Transverse colon (tissue), 4 donors: Measurements from ENCODE around the gene NPC1. TPM values are rescaled to one million over a fixed set of nuclear protein-coding genes. Genes with fewer than 3 reads are reported as not detected.
A peak's percentile ranks its signal among the peaks of the same experiment; 100 is the strongest.

ENCODE experiments used
- DNase-seq: peaks from one replicate; pipeline ENCODE4 v3.0.0-alpha.2; 2019
- H3K27ac ChIP-seq, 4 donors: fragments of 200-600 bp; sonication (generic); 2 replicates each; pipeline ENCODE4 v1.5.1; 2016 to 2018; ENCODE audit warnings: inconsistent platforms in 4 of 4
- H3K27me3 ChIP-seq: fragments of 200-600 bp; sonication (generic); 2 replicates; pipeline ENCODE4 v1.5.1; 2017; ENCODE audit warnings: inconsistent platforms
- H3K36me3 ChIP-seq, 4 donors: fragments of 200-600 bp; sonication (generic); 2 replicates each; pipeline ENCODE4 v1.5.1; 2017 to 2019; ENCODE audit warnings: inconsistent platforms in 4 of 4
- H3K4me1 ChIP-seq, 4 donors: fragments of 200-600 bp; sonication (generic); 2 replicates each; pipeline ENCODE4 v1.5.1; 2017 to 2020; ENCODE audit warnings: inconsistent platforms in 4 of 4
- H3K4me3 ChIP-seq, 4 donors: fragments of 200-600 bp; sonication (generic); 1 replicate in 1 of 4; 2 replicates in 3 of 4; pipeline versions ENCODE4 v1.5.1 to v1.6.1; 2017 to 2019; ENCODE audit warnings: inconsistent platforms in 4 of 4
- H3K9me3 ChIP-seq, 2 donors: fragments of 200-600 bp; sonication (generic); 2 replicates each; pipeline ENCODE4 v1.5.1; 2017 to 2019; ENCODE audit warnings: inconsistent platforms in 2 of 2
- EP300 ChIP-seq: sonication (generic); formaldehyde crosslinking; IDR thresholded peaks from one replicate; pipeline ENCODE4 v1.6.1; 2017; ENCODE audit warnings: antibody characterized with exemption, low read depth
- POLR2A ChIP-seq: fragments of 450-650 bp; IDR thresholded peaks from one replicate; pipeline ENCODE4 v1.6.1; 2016; ENCODE audit warnings: antibody characterized with exemption, mild to moderate bottlenecking, moderate library complexity
- POLR2AphosphoS5 ChIP-seq, 3 donors: sonication (generic); formaldehyde crosslinking; IDR thresholded peaks; one replicate each; pipeline ENCODE4 v1.6.1; 2016; ENCODE audit warnings: antibody characterized with exemption in 3 of 3
- WGBS, 2 donors: methylation state at CpG; one replicate each; pipeline ENCODE4 v1.1.5; 2018; ENCODE audit warnings: low coverage in 1 of 2; 5-methylcytosine and 5-hydroxymethylcytosine counted together
- in situ Hi-C, 4 donors: fragments of 200-750 bp; cut with MboI; loops; one replicate each; pipeline versions ENCODE4 v1.15.0 to v1.15.1; 2017; ENCODE audit warnings: low sequenced_read_pairs in 3 of 4, low pct_ligation_motif_present in 1 of 4, low pct_unique_long_range_greater_than_20kb in 1 of 4
- intact Hi-C: fragments of 100-400 bp; cut with DNase I; formaldehyde crosslinking; loops from one replicate; pipeline ENCODE4 v1.15.1; 2023; ENCODE audit warnings: low total_unique reads
- total RNA-seq, 4 donors: library from RNA; depleted of rRNA; stranded (reverse); fragments of >200 nt; gene quantifications; one replicate each; pipeline ENCODE4 v1.1.0, GENCODE V29; 2016
- TF ChIP-seq, protein P1 (sequence below), 5 experiments: fragments of 200-600 bp in 3 of 5; fragments of 450-650 bp in 2 of 5; sonication (generic) in 3 of 5; IDR thresholded peaks; 1 replicate in 2 of 5; 2 replicates in 3 of 5; pipeline ENCODE4 v1.5.1; 2016 to 2017; ENCODE audit warnings: antibody characterized with exemption in 5 of 5, inconsistent platforms in 3 of 5, mild to moderate bottlenecking in 2 of 5, moderate library complexity in 1 of 5

NPC1 gene
- total RNA-seq, 4 donors from 2014 or later = 33.6 to 96.1 (median 49.7) TPM

DNA sequence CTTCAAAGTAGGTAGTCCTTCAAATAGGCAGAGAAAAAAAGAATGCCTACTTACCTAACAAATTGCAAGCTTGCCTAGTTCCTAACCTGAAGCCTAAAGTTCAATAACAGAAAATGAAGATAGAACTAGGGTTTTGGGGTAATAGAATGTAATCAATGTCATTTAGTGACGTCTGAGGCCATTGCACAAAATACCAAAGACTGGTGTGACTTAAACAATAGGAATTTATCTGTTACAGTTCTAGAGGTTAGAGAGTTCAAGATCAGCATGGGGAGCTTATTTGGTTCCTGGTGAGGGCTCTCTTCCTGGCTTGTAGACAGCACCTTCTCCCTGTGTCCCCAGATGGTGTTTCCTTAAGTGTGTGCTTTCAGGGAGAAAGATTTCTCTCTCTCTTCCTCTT lies 4.7 kb upstream of the NPC1 start:
- intact Hi-C loops = no loop called here
- Histone ChIP-seq H3K4me3 (no peak overlapping the region), H3K9me3 (no peaks in the 10 kb centered on the region), H3K27me3 (no peaks in the 10 kb centered on the region), H3K27ac (no peak overlapping the region), H3K36me3 (no peaks in the 10 kb centered on the region), H3K4me1 (peaks cover 0 to 9% (median 2%) of the 10 kb centered on the region in 4 donors)
- no peak for TF ChIP-seq EP300
- no peak for TF ChIP-seq POLR2A
- TF ChIP-seq, protein P1, sequence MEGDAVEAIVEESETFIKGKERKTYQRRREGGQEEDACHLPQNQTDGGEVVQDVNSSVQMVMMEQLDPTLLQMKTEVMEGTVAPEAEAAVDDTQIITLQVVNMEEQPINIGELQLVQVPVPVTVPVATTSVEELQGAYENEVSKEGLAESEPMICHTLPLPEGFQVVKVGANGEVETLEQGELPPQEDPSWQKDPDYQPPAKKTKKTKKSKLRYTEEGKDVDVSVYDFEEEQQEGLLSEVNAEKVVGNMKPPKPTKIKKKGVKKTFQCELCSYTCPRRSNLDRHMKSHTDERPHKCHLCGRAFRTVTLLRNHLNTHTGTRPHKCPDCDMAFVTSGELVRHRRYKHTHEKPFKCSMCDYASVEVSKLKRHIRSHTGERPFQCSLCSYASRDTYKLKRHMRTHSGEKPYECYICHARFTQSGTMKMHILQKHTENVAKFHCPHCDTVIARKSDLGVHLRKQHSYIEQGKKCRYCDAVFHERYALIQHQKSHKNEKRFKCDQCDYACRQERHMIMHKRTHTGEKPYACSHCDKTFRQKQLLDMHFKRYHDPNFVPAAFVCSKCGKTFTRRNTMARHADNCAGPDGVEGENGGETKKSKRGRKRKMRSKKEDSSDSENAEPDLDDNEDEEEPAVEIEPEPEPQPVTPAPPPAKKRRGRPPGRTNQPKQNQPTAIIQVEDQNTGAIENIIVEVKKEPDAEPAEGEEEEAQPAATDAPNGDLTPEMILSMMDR (IDR thresholded peaks at IDR 0.05) = no peak
- TF ChIP-seq POLR2AphosphoS5 (IDR thresholded peaks at IDR 0.05) = no peak
- WGBS, 2 donors = 65 to 67% methylated on average over 1 of the region's 1 CpG
- DNase-seq = no peak
- in situ Hi-C loops = no loop called here

DNA sequence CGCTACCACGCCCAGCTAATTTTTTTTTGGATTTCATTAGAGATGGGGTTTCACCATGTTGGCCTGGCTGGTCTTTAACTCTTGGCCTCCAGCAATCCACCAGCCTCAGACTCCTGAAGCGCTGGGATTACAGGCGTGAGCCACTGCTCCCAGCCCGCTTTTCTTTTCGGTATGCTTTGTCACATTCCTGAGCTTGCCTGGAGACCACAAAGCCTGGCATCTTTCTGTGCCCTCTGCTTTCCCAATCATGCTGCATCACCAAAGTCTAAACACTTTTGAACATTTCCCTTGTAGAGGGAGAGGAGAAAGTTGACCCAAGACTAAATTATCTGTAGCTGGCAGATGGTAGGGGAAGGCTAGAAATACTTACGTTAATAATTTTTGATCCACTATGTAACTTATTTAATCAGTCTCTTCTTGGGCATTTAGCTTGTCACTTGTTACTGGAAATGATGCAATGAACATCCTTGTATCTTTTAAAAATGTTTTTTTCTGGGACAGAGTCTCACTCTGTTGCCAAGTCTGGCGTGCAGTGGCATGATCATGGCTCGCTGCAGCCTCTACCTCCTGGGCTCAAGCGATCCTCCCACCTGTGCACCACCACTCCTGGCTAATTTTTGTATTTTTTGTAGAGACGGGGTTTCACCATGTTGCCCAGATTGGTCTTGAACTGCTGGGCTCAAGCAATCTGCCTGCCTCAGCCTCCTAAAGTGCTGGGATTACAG lies 2.7 kb upstream of the NPC1 start:
- H3K4me1 ChIP-seq = peaks cover 0 to 22% (median 13%) of the 10 kb centered on the region in 4 donors
- 82 to 85% methylated on average over 8 to 11 of the region's 11 CpGs for WGBS, 2 donors
- DNase-seq = no peak
- H3K27me3 ChIP-seq = no peaks in the 10 kb centered on the region
- no peak overlapping the region for H3K27ac ChIP-seq
- H3K9me3 ChIP-seq = no peaks in the 10 kb centered on the region
- no peaks in the 10 kb centered on the region for H3K36me3 ChIP-seq
- in situ Hi-C loops = loop anchor here in 1 of 4 donors (10.0 kb wide), 1 partner anchor 64 kb away; no protein-coding TSS in a partner anchor
- intact Hi-C loops = loop anchor here (5.0 kb wide), 2 partner anchors 72 to 87 kb away; partner anchors contain the start of gene RMC1
- TF ChIP-seq EP300 (no peak), POLR2AphosphoS5 (IDR thresholded peaks at IDR 0.05) (no peak), POLR2A (no peak)
- TF ChIP-seq, protein P1 (IDR thresholded peaks at IDR 0.05) = no peak
- no peak overlapping the region for H3K4me3 ChIP-seq

DNA sequence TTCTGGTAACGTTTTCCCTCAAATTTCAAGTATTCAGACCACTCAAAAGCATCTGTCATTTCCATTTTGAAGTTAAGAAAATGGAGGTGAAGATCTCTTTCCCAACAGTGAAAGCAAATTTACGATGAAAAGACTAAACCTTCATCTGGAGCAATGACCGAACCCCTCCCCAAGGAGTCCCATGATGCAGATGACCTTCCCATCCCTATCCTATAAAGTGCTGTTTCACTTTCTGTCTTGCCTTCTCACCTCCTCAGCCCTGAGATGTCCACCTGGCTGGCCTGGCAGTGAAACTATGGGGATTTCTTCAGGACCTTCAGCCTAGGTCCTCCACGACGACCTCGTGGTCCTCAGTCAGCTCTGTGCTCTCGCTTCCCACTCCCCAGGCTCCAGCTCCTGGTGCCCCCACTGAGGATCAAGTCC lies 925 bp upstream of the NPC1 start:
- Histone ChIP-seq H3K4me3 (peak overlapping the region in 3 of 4 donors; percentile 68 to 87 (median 84)), H3K9me3 (no peaks in the 10 kb centered on the region), H3K27ac (peak overlapping the region; percentile 97 to 100 (median 98)), H3K4me1 (peaks cover 0 to 33% (median 15%) of the 10 kb centered on the region in 4 donors), H3K36me3 (no peaks in the 10 kb centered on the region), H3K27me3 (no peaks in the 10 kb centered on the region)
- in situ Hi-C loops = loop anchor here in 1 of 4 donors (10.0 kb wide), 1 partner anchor 62 kb away; no protein-coding TSS in a partner anchor
- DNase-seq = no peak
- intact Hi-C loops = loop anchor here (5.0 kb wide), 2 partner anchors 70 to 85 kb away; partner anchors contain the start of gene RMC1
- WGBS, 2 donors = 5 to 32% methylated on average over 3 to 7 of the region's 7 CpGs
- TF ChIP-seq POLR2A = no peak
- TF ChIP-seq, protein P1 (IDR thresholded peaks at IDR 0.05) = peak in 3 of 5 experiments; percentile 3 to 42 (median 18)

DNA sequence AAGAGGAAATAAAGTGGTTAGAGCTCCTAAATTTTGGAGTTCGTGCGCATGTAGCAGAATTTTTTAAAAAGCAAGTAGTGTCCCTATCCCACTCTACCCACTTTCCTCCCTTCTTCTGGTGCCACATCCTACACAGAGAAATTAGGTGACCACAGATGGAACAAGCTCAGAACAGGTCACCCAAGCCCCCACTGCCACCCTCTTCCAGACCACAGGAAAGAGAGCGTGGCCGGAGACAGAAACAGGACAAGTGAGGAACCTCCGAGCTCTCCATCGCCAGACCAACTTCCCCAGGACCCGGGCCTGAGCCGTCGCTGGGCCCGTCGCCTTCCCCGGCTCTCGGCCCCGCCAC lies 433 bp downstream of the NPC1 start:
- intact Hi-C loops (loop anchor here (5.0 kb wide), 2 partner anchors 69 to 84 kb away; partner anchors contain the start of gene RMC1), in situ Hi-C loops (loop anchor here in 1 of 4 donors (10.0 kb wide), 1 partner anchor 61 kb away; no protein-coding TSS in a partner anchor)
- Histone ChIP-seq H3K36me3 (no peaks in the 10 kb centered on the region), H3K4me3 (peak overlapping the region; percentile 68 to 87 (median 80)), H3K27me3 (no peaks in the 10 kb centered on the region), H3K4me1 (peaks cover 0 to 46% (median 24%) of the 10 kb centered on the region in 4 donors), H3K9me3 (no peaks in the 10 kb centered on the region), H3K27ac (peak overlapping the region; percentile 97 to 100 (median 98))
- TF ChIP-seq POLR2A = no peak
- no peak for TF ChIP-seq POLR2AphosphoS5 (IDR thresholded peaks at IDR 0.05)
- TF ChIP-seq EP300 = no peak
- TF ChIP-seq, protein P1 (IDR thresholded peaks at IDR 0.05) = no peak
- no peak for DNase-seq
- WGBS, 2 donors = 0 to 1% methylated on average over 2 to 14 of the region's 14 CpGs
